ENCODE results near the gene ENPP5.

DNA sequence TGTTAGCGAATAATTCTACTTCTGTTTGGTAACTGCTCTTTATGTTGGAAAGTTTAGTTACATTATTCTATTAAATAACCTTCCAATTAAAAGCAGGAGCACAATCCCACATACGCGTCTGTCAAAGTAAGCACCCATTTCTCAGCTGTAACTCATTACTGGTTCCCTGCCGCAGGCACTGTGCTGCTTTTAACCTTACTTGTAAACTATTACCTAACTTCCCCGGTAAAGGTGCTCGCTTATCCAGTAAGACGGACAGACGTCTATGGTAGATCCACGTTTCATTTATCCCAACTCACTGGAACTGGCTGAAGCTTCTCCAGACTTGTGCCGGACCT lies 41.5 kb downstream of the ENPP5 start:
- TF ChIP-seq POLR2AphosphoS5 (IDR thresholded peaks at IDR 0.05; ENCODE audit: low read depth, low read length) (no peak), POLR2A (IDR thresholded peaks at IDR 0.05; ENCODE audit: low read depth, low read length) (no peak), TAF1 (IDR thresholded peaks at IDR 0.05; ENCODE audit: low read depth, low read length) (no peak), PAX5 (IDR thresholded peaks at IDR 0.05; ENCODE audit: insufficient read depth, low read length, severe bottlenecking) (no peak), SPI1 (IDR thresholded peaks at IDR 0.05; ENCODE audit: low read depth, low read length) (no peak)

Measured in GM12891 (cell line).